ENCODE measurements around the gene CD44.
"Not testable (repeated sequence)": the region's sequence is repeated elsewhere in the genome, so short reads cannot be mapped to it uniquely, and the experiment has no call there.

Gene CD44

GRCh38 chr11:35138943-35139721, at the start of gene CD44:
Gene CD44 (plus strand): TSS chr11:35139171. CDS start chr11:35139304, 133 bp downstream.
- FAIRE-seq = no peak

- FAIRE-seq = no peak
Observed at GRCh38 chr11:35089666-35090065, 49.3 kb upstream of the CD44 start.

- FAIRE-seq = no peak
Observed at GRCh38 chr11:35090125-35090524, 48.8 kb upstream of the CD44 start.

- not testable (repeated sequence) for FAIRE-seq
Observed at GRCh38 chr11:35090991-35091390, 48.0 kb upstream of the CD44 start.

GRCh38 chr11:35096723-35097122, 42.2 kb upstream of the CD44 start:
- no peak for FAIRE-seq

- no peak for FAIRE-seq
Observed at GRCh38 chr11:35097814-35098455, 41.0 kb upstream of the CD44 start.

- no peak for FAIRE-seq
Observed at GRCh38 chr11:35098855-35099254, 40.1 kb upstream of the CD44 start.

- FAIRE-seq = no peak
Observed at GRCh38 chr11:35099278-35100012, 39.5 kb upstream of the CD44 start.

- FAIRE-seq = no peak
Observed at GRCh38 chr11:35100013-35100383, 39.0 kb upstream of the CD44 start.

- no peak for FAIRE-seq
Observed at GRCh38 chr11:35101223-35101622, 37.7 kb upstream of the CD44 start.

GRCh38 chr11:35102267-35102666, 36.7 kb upstream of the CD44 start:
- FAIRE-seq = no peak

GRCh38 chr11:35103366-35104208, 35.4 kb upstream of the CD44 start:
- no peak for FAIRE-seq

GRCh38 chr11:35104655-35105054, 34.3 kb upstream of the CD44 start:
- FAIRE-seq = no peak

- FAIRE-seq = no peak
Observed at GRCh38 chr11:35105319-35106079, 33.5 kb upstream of the CD44 start.

GRCh38 chr11:35106595-35106994, 32.4 kb upstream of the CD44 start:
- no peak for FAIRE-seq

GRCh38 chr11:35107861-35108260, 31.1 kb upstream of the CD44 start:
- no peak for FAIRE-seq

GRCh38 chr11:35108336-35108735, 30.6 kb upstream of the CD44 start:
- not testable (repeated sequence) for FAIRE-seq

GRCh38 chr11:35109041-35109440, 29.9 kb upstream of the CD44 start:
- no peak for FAIRE-seq

GRCh38 chr11:35109827-35110226, 29.1 kb upstream of the CD44 start:
- no peak for FAIRE-seq

GRCh38 chr11:35111161-35112055, 27.6 kb upstream of the CD44 start:
- FAIRE-seq = no peak
